ENCODE results near the gene GNRH2. TPM values are rescaled to one million over a fixed set of nuclear protein-coding genes. Genes with fewer than 3 reads are reported as not detected.

GNRH2 gene
- total and polyA plus RNA-seq, 2 of the 8 experiments (the other 6 are each of a cell fraction or from before 2014, with no cell fraction given), result 0.09 to 0.82 TPM

DNA sequence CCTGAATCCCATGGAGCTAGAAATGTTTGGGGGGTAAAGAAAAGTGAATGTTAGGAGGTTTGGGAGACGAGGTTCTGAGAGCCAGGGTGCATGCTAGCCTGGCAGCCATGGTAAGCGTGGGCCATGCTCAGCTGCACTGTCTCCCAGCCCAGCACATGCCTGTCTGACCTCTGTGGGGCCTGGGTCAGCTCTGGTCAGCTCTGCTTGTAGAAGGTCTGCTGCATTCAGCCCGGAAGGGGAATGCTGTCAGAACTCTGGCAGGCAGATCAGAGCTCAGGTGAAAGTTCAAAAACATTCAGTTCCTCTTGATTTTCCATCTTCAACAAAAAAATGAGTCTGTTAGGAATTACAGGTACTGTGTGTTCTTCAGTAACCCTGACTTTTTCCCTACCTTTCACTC lies 5.8 kb upstream of the GNRH2 start (continued):
- TF ChIP-seq, protein P1, sequence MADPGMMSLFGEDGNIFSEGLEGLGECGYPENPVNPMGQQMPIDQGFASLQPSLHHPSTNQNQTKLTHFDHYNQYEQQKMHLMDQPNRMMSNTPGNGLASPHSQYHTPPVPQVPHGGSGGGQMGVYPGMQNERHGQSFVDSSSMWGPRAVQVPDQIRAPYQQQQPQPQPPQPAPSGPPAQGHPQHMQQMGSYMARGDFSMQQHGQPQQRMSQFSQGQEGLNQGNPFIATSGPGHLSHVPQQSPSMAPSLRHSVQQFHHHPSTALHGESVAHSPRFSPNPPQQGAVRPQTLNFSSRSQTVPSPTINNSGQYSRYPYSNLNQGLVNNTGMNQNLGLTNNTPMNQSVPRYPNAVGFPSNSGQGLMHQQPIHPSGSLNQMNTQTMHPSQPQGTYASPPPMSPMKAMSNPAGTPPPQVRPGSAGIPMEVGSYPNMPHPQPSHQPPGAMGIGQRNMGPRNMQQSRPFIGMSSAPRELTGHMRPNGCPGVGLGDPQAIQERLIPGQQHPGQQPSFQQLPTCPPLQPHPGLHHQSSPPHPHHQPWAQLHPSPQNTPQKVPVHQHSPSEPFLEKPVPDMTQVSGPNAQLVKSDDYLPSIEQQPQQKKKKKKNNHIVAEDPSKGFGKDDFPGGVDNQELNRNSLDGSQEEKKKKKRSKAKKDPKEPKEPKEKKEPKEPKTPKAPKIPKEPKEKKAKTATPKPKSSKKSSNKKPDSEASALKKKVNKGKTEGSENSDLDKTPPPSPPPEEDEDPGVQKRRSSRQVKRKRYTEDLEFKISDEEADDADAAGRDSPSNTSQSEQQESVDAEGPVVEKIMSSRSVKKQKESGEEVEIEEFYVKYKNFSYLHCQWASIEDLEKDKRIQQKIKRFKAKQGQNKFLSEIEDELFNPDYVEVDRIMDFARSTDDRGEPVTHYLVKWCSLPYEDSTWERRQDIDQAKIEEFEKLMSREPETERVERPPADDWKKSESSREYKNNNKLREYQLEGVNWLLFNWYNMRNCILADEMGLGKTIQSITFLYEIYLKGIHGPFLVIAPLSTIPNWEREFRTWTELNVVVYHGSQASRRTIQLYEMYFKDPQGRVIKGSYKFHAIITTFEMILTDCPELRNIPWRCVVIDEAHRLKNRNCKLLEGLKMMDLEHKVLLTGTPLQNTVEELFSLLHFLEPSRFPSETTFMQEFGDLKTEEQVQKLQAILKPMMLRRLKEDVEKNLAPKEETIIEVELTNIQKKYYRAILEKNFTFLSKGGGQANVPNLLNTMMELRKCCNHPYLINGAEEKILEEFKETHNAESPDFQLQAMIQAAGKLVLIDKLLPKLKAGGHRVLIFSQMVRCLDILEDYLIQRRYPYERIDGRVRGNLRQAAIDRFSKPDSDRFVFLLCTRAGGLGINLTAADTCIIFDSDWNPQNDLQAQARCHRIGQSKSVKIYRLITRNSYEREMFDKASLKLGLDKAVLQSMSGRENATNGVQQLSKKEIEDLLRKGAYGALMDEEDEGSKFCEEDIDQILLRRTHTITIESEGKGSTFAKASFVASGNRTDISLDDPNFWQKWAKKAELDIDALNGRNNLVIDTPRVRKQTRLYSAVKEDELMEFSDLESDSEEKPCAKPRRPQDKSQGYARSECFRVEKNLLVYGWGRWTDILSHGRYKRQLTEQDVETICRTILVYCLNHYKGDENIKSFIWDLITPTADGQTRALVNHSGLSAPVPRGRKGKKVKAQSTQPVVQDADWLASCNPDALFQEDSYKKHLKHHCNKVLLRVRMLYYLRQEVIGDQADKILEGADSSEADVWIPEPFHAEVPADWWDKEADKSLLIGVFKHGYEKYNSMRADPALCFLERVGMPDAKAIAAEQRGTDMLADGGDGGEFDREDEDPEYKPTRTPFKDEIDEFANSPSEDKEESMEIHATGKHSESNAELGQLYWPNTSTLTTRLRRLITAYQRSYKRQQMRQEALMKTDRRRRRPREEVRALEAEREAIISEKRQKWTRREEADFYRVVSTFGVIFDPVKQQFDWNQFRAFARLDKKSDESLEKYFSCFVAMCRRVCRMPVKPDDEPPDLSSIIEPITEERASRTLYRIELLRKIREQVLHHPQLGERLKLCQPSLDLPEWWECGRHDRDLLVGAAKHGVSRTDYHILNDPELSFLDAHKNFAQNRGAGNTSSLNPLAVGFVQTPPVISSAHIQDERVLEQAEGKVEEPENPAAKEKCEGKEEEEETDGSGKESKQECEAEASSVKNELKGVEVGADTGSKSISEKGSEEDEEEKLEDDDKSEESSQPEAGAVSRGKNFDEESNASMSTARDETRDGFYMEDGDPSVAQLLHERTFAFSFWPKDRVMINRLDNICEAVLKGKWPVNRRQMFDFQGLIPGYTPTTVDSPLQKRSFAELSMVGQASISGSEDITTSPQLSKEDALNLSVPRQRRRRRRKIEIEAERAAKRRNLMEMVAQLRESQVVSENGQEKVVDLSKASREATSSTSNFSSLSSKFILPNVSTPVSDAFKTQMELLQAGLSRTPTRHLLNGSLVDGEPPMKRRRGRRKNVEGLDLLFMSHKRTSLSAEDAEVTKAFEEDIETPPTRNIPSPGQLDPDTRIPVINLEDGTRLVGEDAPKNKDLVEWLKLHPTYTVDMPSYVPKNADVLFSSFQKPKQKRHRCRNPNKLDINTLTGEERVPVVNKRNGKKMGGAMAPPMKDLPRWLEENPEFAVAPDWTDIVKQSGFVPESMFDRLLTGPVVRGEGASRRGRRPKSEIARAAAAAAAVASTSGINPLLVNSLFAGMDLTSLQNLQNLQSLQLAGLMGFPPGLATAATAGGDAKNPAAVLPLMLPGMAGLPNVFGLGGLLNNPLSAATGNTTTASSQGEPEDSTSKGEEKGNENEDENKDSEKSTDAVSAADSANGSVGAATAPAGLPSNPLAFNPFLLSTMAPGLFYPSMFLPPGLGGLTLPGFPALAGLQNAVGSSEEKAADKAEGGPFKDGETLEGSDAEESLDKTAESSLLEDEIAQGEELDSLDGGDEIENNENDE (IDR thresholded peaks at IDR 0.05; ENCODE audit: insufficient replicate concordance, low read length), result no peak
- TF ChIP-seq MAFK (IDR thresholded peaks at IDR 0.05; ENCODE audit: low read depth, low read length) (no peak), ZNF274 (IDR thresholded peaks at IDR 0.05; ENCODE audit: borderline replicate concordance, extremely low read depth, low read length) (no peak), PHF8 (conservative IDR thresholded peaks at IDR 0.05; ENCODE audit: low read depth, low read length) (no peak), RXRA (IDR thresholded peaks at IDR 0.05; ENCODE audit: insufficient read depth, low read depth, low read length) (no peak)

Data from H1 (cell line).